Cortex of kidney (tissue), 1 donor: ENCODE results near the gene TMEM61.
"Not testable (repeated sequence)": the region's sequence is repeated elsewhere in the genome, so short reads cannot be mapped to it uniquely, and the experiment has no call there.

Source experiments
- DNase-seq: peaks from one replicate; lab custom pipeline; 2025; lab: John Stamatoyannopoulos, UW

TMEM61 gene

GRCh38 chr1:54980528-54981241, at the start of gene TMEM61:
TMEM61 (plus strand) TSS chr1:54980628; CDS start chr1:54981066, 438 bp downstream.
- DNase-seq: no peak

- no peak for DNase-seq
Measured at GRCh38 chr1:54931275-54931840, 49.1 kb upstream of the TMEM61 start.

- DNase-seq: not testable (repeated sequence)
Measured at GRCh38 chr1:54934081-54934480, 46.3 kb upstream of the TMEM61 start.

- DNase-seq: no peak
Measured at GRCh38 chr1:54934869-54935268, 45.6 kb upstream of the TMEM61 start.

- DNase-seq: no peak
Measured at GRCh38 chr1:54936791-54937190, 43.6 kb upstream of the TMEM61 start.

DNA sequence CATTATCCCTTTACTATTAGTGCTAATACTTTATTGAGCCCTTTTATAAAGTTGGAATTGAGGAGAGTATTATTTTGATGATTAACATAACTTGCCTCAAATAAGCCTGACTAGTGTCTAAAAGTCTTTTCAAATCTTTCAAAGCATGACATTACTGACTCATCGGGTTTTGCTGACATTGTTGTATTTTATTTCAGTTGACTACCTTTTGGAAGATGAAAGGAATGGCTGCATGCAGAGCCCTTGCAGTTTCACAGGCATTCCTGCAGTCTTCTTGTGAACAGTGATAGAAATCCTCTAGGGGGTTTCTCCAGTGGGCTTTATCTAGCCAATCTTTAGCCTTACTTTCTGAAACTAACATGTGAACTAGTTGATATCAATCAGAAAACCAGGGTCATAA, 43.0 kb upstream of the TMEM61 start:
- no peak for DNase-seq

DNA sequence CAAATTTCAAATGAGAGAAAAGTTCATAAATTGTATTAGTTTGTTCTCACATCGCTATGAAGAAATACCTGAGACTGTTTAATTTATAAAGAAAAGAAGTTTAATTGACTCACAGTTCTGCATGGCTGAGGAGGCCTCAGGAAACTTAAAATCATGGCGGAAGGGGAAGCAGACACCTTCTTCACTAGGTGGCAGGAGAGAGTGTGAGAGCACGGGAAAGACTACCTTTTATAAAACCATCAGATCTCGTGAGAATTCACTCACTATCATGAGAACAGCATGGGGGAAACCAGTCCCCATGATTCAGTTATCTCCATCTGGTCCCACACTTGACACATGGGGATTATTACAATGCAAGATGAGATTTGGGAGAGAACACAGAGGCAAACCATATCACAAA, 41.5 kb upstream of the TMEM61 start:
- DNase-seq: not testable (repeated sequence)

DNA sequence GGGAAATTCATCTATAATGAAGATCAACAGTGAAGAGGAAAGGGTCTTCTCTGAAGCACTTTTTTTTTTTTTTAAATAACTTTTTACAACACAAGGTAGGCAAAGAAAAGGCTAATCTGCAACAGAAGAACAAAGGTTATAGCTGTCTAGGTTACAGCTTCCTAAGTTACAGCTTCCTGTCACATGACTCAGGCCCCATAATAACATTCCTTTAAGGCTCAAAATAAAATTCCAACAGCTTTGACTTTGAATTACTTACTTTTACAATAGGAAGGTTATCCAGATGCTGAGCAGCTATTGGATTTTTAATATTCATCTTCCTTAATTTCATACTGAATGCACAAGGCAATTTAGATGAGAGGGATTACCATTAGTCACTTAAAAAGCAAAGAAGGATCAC, 40.4 kb upstream of the TMEM61 start:
- DNase-seq: no peak

GRCh38 chr1:54942976-54943375, 37.5 kb upstream of the TMEM61 start:
- DNase-seq: no peak

GRCh38 chr1:54944610-54945392, 35.6 kb upstream of the TMEM61 start:
- DNase-seq: no peak

DNA sequence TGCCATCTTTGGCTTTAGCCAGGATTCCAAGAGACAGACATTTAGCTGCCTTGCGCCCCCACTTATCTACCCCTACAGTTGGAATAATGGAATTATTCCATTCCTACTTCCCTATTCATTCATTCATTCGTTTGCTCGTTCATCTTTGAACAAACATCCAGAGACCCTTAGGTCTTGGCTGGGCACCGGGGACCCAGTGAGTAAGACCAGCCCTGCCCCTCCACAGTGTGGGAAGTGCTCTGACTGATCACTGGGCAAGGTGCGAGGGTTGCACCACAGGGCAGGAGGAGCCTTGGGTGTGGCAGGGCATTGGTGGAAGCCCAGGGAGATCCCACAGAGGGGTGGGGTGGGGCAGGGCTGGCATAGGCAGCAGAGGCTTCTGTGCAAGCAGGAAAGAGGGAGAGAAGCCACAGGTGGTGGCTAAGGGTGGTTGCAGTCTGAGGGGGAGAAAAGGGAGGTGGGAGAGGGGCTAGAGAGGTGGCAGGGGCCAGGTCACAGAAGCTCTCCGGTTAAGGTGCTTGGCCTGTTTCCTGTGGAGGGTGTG, 35.0 kb upstream of the TMEM61 start:
- no peak for DNase-seq

- DNase-seq: no peak
Measured at GRCh38 chr1:54947540-54947939, 32.9 kb upstream of the TMEM61 start.

- no peak for DNase-seq
Measured at GRCh38 chr1:54949053-54949452, 31.4 kb upstream of the TMEM61 start.

DNA sequence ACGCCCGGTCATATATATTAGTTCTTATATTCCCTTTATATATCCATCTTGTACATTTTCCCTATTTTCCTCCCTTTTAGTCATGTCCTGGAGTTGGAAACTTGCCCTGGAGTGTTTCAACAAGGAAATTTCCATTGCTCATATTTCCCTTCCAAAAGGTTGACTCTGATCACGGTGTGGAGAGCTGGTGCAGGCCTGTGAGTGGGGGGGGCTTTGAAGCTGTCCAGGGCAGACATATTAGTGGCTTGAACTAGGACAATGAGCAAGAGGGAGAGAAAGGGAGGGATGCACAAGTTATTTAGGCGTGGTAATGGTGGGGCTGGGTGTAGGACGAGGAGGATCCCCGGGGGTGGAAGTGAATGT, 30.4 kb upstream of the TMEM61 start:
- no peak for DNase-seq

GRCh38 chr1:54950369-54951163, 29.9 kb upstream of the TMEM61 start:
- DNase-seq: no peak

- DNase-seq: no peak
Measured at GRCh38 chr1:54951810-54952226, 28.6 kb upstream of the TMEM61 start.

DNA sequence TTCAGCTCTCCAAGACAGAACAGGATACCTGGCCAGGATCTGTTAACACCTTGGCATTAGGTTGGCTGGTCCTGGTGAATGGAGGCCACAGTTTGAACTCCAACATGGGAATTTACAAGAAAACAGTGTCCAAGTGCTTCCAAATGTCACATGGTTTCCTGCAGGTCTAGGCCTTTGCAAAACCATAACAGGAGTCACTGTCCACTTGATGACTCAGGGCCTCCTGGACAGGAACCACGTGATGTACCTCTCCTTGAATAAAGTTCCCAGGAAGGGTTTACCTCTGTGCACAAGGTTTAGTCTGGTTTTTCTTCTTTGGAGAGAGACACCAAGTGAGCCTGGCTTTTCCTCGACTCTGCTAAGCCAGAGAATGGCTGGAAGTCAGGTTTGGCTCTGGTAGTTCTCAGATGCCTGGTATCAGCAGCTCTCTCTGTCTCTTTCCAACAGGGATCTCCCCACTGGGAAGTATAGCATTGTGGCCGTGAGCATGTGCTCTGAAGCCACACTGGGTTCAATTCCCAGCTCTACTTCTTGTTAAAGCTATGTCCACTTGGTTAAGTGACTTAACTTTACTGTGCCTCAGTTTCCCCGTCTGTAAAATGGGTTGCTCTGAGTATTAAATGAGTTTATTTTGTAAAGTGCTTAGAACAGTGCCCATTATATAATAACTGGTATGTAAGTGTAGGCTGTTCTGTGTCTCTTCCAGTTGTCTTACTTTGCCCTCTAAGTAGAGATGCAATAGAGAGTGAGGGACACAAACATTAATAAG, 27.3 kb upstream of the TMEM61 start:
- no peak for DNase-seq

GRCh38 chr1:54953846-54954245, 26.6 kb upstream of the TMEM61 start:
- no peak for DNase-seq

GRCh38 chr1:54955359-54955758, 25.1 kb upstream of the TMEM61 start:
- DNase-seq: no peak

DNA sequence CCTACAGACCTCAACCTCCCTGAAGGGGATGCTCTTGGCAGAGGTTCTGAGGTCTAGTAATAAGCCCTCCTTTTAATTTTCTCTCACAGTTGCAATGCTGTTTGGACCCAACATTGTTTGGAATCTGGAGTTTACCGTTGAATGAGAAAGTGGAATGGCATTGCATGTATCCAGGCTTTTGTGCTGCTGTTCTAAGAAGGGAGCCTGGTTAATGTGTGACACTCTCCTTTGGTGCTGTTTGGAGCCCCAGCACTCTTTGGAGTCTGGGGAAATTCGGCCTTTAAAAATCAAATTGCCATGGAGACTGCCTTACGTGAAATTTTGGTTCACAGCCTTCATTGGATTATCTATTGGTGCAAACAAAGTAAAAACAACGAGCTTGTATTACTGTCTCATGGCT, 23.7 kb upstream of the TMEM61 start:
- no peak for DNase-seq

DNA sequence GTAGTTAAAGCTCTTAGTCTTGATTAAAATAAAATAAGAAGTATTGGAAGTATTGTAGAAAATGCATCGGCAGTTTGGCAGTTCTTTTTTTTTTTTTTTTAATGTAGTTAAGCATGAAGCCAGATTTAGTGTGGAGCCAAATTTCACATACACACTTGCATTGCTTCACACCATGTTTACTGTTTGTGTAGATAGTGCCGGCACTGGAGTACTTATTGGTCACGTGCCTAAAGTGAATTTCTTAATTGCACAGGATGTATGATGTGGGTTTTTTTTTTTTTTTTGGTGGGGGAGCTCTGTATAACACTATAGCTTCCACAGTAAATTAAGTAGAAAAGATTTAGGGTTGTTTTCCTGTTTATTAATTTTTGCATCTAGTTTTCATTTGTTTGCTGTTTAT, 21.2 kb upstream of the TMEM61 start:
- DNase-seq: no peak
